ENCODE data around the gene PNRC2.

Gene PNRC2

GRCh38 chr1:23966973-23967493 is 7.4 kb downstream of the PNRC2 start:
- ATAC-seq, result no peak
- TF ChIP-seq ZNF565 (CRISPR knock-in tag; conservative IDR thresholded peaks at IDR 0.05; ENCODE audit: low read depth), result no peak
- TF ChIP-seq ZNF8 (CRISPR knock-in tag; IDR thresholded peaks at IDR 0.05), result no peak
- no peak for TF ChIP-seq GLIS3 (CRISPR knock-in tag; IDR thresholded peaks at IDR 0.05)
- no peak for TF ChIP-seq ARNTL (CRISPR knock-in tag; IDR thresholded peaks at IDR 0.05; ENCODE audit: borderline replicate concordance, low read depth)
- TF ChIP-seq ZFP3 (CRISPR knock-in tag; IDR thresholded peaks at IDR 0.05), result no peak
- TF ChIP-seq TCF4 (CRISPR knock-in tag; IDR thresholded peaks at IDR 0.05; ENCODE audit: borderline replicate concordance), result no peak

- ATAC-seq, result no peak
- TF ChIP-seq TOX (CRISPR knock-in tag; IDR thresholded peaks at IDR 0.05; ENCODE audit: borderline replicate concordance), result no peak
- no peak for TF ChIP-seq GLIS3 (CRISPR knock-in tag; IDR thresholded peaks at IDR 0.05)
- no peak for TF ChIP-seq ZFP3 (CRISPR knock-in tag; IDR thresholded peaks at IDR 0.05)
- TF ChIP-seq ZNF565 (CRISPR knock-in tag; conservative IDR thresholded peaks at IDR 0.05; ENCODE audit: low read depth), result no peak
- TF ChIP-seq PATZ1 (CRISPR knock-in tag; IDR thresholded peaks at IDR 0.05; ENCODE audit: borderline replicate concordance), result no peak
- no peak for TF ChIP-seq ZFP30 (CRISPR knock-in tag; IDR thresholded peaks at IDR 0.05)
- TF ChIP-seq ZNF70 (CRISPR knock-in tag; IDR thresholded peaks at IDR 0.05), result no peak
- no peak for TF ChIP-seq ZNF8 (CRISPR knock-in tag; IDR thresholded peaks at IDR 0.05)
- TF ChIP-seq TSHZ2 (CRISPR knock-in tag; IDR thresholded peaks at IDR 0.05), result no peak
- no peak for TF ChIP-seq SNAI2 (CRISPR knock-in tag; IDR thresholded peaks at IDR 0.05)
These were observed 8.2 kb downstream of the PNRC2 start for GRCh38 chr1:23967871-23968270.

GRCh38 chr1:23977187-23977853 is 17.7 kb downstream of the PNRC2 start:
- TF ChIP-seq CSDC2 (CRISPR knock-in tag; IDR thresholded peaks at IDR 0.05) (no peak), TSHZ2 (CRISPR knock-in tag; IDR thresholded peaks at IDR 0.05) (no peak), ESRRG (CRISPR knock-in tag; IDR thresholded peaks at IDR 0.05) (no peak), RARB (CRISPR knock-in tag; IDR thresholded peaks at IDR 0.05) (no peak), TOX (CRISPR knock-in tag; IDR thresholded peaks at IDR 0.05; ENCODE audit: borderline replicate concordance) (no peak), CSRNP3 (CRISPR knock-in tag; IDR thresholded peaks at IDR 0.05) (no peak), ZC3H10 (CRISPR knock-in tag; IDR thresholded peaks at IDR 0.05) (no peak), ISL1 (CRISPR knock-in tag; IDR thresholded peaks at IDR 0.05) (no peak), POU6F1 (CRISPR knock-in tag; IDR thresholded peaks at IDR 0.05; ENCODE audit: borderline replicate concordance, low read depth) (no peak)
- no peak for ATAC-seq

Measured in SK-N-SH treated with all-trans-retinoic acid at 6 μM for 48 hours (cell line).